Umbilical cord (tissue), 2 donors: ENCODE results near the gene FAM3B. TPM values are rescaled to one million over a fixed set of nuclear protein-coding genes. Genes with fewer than 3 reads are reported as not detected.
A peak's percentile ranks its signal among the peaks of the same experiment; 100 is the strongest.
"Not testable (repeated sequence)": the region's sequence is repeated elsewhere in the genome, so short reads cannot be mapped to it uniquely, and the experiment has no call there.

ENCODE experiments used
- DNase-seq: peaks from one replicate; pipeline ENCODE4 v3.0.0-alpha.2; 2015; ENCODE audit warnings: low spot score
- total RNA-seq: library from RNA; depleted of rRNA; stranded (reverse); fragments of >200 nt; gene quantifications from one replicate; pipeline ENCODE4 v1.2.3, GENCODE V29; 2014; ENCODE audit warnings: low replicate concordance; ENCODE audit not compliant: insufficient read depth

The FAM3B gene, protein sequence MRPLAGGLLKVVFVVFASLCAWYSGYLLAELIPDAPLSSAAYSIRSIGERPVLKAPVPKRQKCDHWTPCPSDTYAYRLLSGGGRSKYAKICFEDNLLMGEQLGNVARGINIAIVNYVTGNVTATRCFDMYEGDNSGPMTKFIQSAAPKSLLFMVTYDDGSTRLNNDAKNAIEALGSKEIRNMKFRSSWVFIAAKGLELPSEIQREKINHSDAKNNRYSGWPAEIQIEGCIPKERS
- 0.72 TPM for total RNA-seq

DNA sequence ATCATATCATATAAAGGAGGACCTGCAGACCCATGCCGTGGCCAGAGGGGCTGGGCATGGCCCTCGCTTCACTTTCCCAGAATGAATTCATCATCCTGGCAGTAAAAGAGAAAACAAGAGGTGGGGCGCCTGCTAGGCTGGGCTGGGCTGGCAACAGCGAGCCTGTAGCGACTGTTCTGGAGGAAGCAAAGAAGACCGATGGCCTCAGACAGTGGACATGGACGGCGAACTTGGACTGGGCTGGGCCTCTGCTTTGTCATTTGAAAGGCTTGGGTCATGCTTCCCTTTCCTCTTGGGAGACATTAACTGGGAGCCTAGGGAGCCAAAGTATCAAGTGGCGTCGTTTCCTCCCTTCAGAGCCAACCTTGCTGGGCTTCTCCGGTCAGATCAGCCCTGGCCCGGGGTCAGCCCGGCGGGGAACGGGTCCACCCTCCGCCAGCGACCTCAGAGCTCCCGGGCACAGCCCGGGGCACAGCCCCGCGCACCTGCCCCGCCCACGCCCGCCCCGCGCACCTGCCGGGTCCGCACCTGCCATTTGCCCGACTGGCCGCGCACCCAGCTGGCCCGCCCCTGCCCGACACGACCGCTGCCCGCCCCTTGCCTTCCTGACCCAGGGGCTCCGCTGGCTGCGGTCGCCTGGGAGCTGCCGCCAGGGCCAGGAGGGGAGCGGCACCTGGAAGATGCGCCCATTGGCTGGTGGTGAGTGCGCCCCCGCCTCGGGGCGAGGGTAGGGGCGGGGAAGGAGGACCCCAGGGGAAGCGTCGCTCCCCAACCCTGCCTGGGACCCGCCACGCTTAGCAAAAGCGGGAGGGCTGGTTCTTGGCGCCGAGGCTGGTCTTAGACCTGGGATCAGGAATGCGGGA is at the start of gene FAM3B:
FAM3B (plus strand) TSS at position 602 of the 863 bp plus-strand sequence; CDS start at position 681, 79 bp downstream.
- no peak for DNase-seq

DNA sequence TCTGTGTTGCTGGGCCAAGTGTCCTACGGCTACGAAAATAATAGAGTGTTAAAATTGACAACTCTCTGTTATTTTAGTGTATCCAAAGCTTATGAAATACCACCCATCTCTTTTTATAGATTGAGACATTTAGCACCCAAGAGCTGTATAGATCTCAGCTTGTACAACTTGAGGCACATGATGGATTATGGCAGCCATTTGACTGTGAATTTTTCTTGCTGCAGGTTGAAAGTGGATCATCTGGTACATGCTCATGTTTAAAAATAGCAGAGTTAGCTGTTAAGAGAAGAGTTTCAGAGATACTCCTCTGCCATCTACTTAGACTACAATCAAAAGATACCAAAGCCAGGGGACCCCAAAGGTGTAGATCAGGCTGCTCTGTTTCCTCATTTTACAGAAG is 49.3 kb upstream of the FAM3B start:
- DNase-seq, result no peak

GRCh38 chr21:41269535-41269934 is 47.1 kb upstream of the FAM3B start:
- no peak for DNase-seq

- DNase-seq, result no peak
These were observed 39.4 kb upstream of the FAM3B start for GRCh38 chr21:41277196-41277595.

DNA sequence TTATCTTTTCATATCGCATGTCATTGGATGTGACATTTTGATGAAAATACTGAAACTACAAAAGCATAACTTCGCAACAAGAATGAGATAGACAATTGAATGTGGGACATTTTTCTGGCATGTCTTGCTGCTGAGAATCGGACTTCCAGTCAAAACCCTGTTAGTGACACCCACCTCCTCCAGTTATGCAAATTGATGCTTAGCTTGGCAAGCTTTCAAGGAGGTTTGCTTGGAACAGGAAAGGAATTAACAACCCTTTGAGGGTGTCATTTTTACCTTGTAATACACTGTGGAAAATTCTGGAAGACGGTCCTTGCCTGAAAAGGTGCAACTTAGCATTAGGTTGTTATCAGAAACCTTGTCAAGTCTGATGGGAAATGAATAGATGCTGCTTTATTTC is 38.8 kb upstream of the FAM3B start:
- DNase-seq, result no peak

DNA sequence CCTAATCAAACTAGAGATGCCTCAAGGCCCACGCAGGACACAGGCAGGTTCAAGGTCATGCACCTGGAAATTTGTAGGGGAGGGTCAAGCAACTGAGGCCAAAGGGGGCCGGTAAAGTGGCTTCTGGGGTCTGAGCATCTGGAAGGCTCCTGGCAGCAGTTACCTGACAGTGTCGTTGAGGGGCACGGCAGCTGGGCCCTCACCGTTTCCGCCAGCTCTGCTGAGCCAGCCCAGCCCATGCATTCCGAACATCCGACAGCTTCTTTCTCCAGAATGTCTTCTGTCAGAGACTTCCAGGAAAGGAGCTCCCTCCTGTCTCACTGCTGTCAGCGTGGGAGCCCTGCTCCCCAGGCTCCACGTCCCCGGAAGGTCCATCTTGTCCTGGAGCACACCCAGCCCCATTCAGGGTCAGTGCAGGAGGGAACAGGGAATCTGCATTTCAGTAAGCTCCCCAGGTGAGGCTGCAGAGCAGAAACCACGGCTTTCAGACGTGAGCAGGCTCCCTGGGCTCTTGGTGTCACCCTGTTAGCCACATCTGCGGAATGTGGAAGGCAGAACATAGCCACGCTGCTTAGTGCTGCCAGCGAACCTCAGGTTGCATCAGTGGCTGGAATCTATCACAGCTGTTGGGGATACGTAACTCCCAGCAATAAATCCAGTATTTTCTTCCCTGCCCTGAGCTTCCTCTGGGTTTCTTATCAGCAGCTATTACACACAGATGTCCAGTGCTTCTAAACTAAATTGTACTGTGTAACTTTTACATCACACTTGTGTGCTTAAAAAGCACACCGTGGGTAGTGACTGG is 36.3 kb upstream of the FAM3B start:
- DNase-seq, result peak; percentile 84

DNA sequence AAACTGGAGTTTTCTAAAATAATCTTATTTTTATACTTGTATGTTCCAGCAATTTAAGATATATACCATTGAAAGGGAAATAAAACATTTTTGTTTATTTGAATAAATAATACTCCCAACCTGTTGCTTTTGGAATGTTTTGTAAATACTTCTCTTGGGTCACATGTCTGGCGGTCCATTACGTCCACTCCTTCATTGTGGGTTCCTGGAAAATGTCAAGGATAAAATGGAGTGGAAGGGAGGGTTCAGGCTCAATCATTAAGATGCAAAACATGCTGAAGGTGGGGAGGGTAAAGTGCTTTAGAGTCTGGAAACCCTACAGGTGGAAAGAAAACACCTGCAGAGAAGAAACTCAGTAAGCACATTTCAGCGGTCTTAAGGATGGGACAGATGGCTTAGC is 34.2 kb upstream of the FAM3B start:
- no peak for DNase-seq

- DNase-seq, result peak; percentile 91
These were observed 33.3 kb upstream of the FAM3B start for GRCh38 chr21:41283211-41283818.

DNA sequence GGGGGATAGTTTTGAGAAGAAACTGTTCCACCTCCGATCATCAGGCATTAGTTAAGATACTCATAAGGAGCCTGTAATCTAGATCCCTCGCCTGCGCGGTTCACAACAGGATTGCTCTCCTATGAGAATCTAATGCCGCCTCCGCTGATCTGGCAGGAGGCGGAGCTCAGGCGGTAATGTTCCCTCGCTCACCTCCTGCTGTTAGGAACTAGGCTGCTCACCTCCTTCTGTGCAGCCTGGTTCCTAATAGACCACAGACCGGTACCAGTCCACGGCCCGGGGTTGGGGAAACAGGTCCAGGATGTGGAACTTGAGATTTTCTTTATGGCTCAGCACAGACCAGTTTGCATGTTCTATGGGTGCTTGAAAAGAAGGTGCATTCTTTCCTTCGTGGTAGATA is 27.2 kb upstream of the FAM3B start:
- no peak for DNase-seq

DNA sequence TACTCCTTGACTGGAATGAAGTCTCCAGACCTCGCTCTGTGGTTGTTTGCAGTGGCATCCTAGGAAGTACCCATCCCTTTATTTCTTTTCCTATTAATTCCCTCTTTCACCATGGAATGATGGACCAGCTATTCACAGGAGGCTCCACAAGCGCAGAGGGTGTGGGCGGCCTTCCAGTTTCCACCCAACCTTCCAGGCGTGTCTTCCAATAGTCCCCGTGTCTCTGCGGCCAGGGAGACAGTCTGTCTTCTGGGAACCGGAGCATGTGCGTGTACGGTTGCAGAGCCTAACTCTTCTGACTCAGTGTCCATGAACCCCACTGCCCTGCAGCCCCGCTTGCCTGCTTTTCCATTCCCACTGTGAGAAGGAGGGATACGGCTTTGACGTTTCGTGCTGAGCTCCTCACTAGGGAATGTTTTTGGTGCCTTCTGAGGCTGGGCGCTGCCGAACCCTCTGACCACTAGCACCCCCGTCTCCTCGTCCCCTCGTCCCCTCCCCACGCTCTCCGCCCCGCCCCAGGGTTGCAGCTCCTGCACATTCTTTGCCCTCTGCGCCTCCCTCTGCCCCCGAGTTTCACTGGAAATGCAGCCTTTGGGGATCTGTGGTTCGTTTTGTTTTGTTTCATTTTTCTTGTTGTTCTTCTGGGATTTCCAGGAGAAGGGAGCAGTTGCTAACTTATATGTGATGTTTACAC is 26.3 kb upstream of the FAM3B start:
- no peak for DNase-seq

DNA sequence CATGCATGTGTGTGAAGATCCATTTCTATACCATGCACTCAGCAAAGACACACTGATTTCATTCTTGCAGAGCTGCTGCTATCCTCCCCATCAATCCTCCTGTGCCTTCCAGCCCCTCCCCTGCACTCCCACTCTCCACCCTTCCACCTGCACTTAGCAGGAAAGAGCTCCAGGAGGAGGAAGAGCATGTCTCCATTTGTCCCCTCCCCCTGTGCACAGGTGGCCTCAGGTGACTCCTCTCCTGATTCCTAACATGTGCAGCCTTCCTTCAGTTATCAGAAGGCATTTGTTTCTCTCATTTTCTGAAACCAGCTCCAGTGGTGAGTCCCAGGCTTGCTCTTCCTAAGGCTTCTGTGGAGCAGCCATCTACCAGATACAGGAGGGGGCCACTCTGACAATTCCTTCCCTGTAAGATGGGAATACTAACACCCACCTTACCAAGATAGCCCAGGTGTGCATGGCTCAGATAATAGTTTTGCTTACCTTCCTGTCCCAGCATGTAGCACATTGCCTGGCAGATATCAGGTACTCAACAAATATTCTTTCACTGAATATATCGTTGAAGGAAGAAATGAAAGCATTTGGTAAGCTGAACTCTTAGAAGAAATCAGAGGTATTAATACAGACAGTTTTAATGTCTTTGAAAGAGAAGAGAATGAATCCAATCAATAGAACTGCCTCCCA is 21.9 kb upstream of the FAM3B start:
- no peak for DNase-seq

DNA sequence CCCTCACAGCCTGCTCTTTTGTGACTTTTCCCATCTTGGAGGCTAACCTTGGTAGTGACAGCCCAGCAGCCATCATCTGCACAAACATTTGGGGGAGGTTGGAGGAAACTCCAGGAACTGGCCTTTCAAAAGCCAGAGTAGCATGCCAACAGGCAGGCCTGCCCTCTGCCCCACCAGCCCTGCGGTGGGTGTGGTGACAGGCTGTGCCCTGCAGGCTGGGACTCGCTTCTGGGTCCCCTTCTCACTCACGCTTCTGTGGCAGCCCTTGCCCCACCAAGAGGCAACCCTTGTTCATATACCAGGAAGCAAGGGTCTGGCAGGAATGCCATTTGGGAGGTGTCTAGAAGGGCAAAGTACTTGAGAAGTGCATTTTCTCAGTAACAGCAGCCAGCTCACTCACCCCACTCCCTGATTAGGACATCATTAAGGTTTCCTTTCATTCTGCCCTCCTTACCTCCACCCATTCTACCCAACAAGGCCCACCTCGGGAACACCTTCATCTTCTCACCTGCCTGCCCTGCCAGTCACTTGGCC is 20.8 kb upstream of the FAM3B start:
- no peak for DNase-seq

- no peak for DNase-seq
These were observed 13.6 kb upstream of the FAM3B start for GRCh38 chr21:41302976-41303375.

GRCh38 chr21:41304068-41304720 is 12.4 kb upstream of the FAM3B start:
- no peak for DNase-seq

DNA sequence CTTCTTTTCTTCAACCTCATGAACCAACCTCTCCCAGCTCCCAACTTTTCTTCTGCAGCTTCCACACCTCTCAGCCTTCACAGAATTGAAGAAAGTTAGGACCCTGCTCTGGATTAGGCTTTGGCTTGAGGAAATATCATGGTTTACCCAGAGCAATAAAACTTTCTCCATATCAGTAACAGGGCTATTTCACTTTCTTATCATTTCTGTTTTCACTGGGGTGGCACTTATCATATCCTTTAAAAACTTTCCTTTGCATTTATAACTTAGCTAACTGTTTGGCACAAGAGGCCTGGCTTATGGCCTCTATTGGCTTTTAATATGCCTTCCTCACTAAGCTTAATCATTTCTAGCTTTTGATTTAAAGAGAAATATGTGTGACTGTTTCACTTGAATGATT is 9.4 kb upstream of the FAM3B start:
- DNase-seq, result no peak

DNA sequence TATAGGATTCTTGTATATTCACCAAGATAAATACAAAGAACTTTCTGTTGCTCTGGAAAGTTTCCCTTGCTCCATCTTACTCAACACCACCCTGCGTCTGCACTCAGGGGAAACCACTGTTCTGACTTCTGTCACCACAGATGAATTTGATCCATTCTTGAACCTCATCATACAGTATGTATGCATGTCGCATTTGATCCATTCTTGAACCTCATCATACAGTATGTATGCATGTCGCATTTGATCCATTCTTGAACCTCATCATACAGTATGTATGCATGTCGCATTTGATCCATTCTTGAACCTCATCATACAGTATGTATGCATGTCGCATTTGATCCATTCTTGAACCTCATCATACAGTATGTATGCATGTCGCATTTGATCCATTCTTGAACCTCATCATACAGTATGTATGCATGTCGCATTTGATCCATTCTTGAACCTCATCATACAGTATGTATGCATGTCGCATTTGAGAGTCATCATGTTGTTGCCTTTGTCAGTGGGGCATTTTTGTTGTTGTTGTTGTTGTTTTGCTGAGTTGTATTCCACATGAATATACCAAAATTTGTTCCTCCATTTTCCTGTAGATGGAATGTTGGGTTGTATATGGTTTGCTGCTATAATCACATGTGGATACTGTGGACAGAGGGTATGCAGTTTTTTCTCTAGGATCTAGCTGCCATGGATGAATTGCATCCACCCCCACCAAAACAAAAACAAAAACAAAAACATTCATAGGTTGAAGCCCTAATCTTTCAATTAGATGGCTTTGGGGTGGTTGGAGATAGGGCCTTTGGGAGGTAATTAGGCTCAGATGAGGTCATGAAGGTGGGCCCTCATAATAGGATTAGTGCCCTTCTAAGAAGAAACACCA is 3.1 kb upstream of the FAM3B start:
- DNase-seq, result not testable (repeated sequence)

GRCh38 chr21:41315726-41316125 is 875 bp upstream of the FAM3B start:
- DNase-seq, result no peak

- no peak for DNase-seq
These were observed 427 bp downstream of the FAM3B start for GRCh38 chr21:41317063-41317392.

GRCh38 chr21:41317458-41317857 is 857 bp downstream of the FAM3B start:
- no peak for DNase-seq
